Panc1 (cell line): ENCODE data around the gene CHST1.

Experiments used
- CTCF ChIP-seq: fragments of 450-650 bp; IDR thresholded peaks from 2 replicates; pipeline ENCODE4 v1.5.1; 2017; ENCODE audit warnings: mild to moderate bottlenecking
- POLR2AphosphoS5 ChIP-seq: IDR thresholded peaks from 2 replicates; pipeline ENCODE4 v1.6.1; 2012; ENCODE audit warnings: mild to moderate bottlenecking, low read depth, low read length, moderate library complexity
- REST ChIP-seq, 2 experiments: IDR thresholded peaks; 2 replicates each; pipeline ENCODE4 v1.6.1; 2011 to 2012; ENCODE audit warnings: low read depth in 2 of 2, control low read depth in 1 of 2, low read length in 1 of 2, mild to moderate bottlenecking in 1 of 2, moderate library complexity in 1 of 2; ENCODE audit not compliant: insufficient read depth in 1 of 2
- SIN3A ChIP-seq: IDR thresholded peaks from 2 replicates; pipeline ENCODE4 v1.6.1; 2012; ENCODE audit warnings: low read depth, mild to moderate bottlenecking, low read length, moderate library complexity, borderline replicate concordance; ENCODE audit not compliant: insufficient read depth
- TCF7L2 ChIP-seq: IDR thresholded peaks from 2 replicates; pipeline ENCODE4 v1.6.1; 2011; ENCODE audit warnings: mild to moderate bottlenecking, low read depth, low read length, inconsistent platforms

GRCh38 chr11:45667929-45668680, 2.7 kb upstream of the CHST1 start:
- TF ChIP-seq POLR2AphosphoS5, result no peak
- no peak for TF ChIP-seq CTCF
- TF ChIP-seq REST (IDR thresholded peaks at IDR 0.05; ENCODE audit: insufficient read depth in 1 of 2, low read depth in 2 of 2, low read length in 1 of 2), result no peak
- no peak for TF ChIP-seq SIN3A
- TF ChIP-seq TCF7L2, result no peak
